OCI-LY7 (cell line): Measurements from ENCODE around the gene GRK3.
"Not testable (repeated sequence)": the region's sequence is repeated elsewhere in the genome, so short reads cannot be mapped to it uniquely, and the experiment has no call there.

Source experiments
- CTCF ChIP-seq: fragments of 200-600 bp; sonication (generic); conservative IDR thresholded peaks from 2 replicates; pipeline ENCODE4 v1.5.1; 2014; ENCODE audit warnings: mild to moderate bottlenecking, antibody characterized with exemption, low read length, moderate library complexity, mixed read lengths
- EZH2phosphoT487 ChIP-seq: fragments of 200-600 bp; sonication (generic); IDR thresholded peaks from 2 replicates; pipeline ENCODE4 v1.6.1; 2018; ENCODE audit warnings: low read depth, borderline replicate concordance, mild to moderate bottlenecking, mixed run types, antibody characterized with exemption, low read length, moderate library complexity, mixed read lengths

- TF ChIP-seq CTCF, EZH2phosphoT487: not testable (repeated sequence)
Observed at GRCh38 chr22:25625747-25626623, 61.5 kb downstream of the GRK3 start.
